Measurements from ENCODE around the gene SELENOI. TPM values are rescaled to one million over a fixed set of nuclear protein-coding genes. Genes with fewer than 3 reads are reported as not detected.
"Not testable (repeated sequence)": the region's sequence is repeated elsewhere in the genome, so short reads cannot be mapped to it uniquely, and the experiment has no call there.

The SELENOI gene
- total and polyA plus RNA-seq, 4 donors, result 3.2 to 36.6 (median 17.0) TPM

- WGBS, 2 donors, result 72 to 85% methylated on average over 6 of the region's 6 CpGs
- no peak overlapping the region for H3K27ac ChIP-seq (ENCODE audit: low read depth in 1 of 2, low read length in 1 of 2)
- H3K36me3 ChIP-seq (ENCODE audit: control insufficient read depth in 4 of 4, insufficient read depth in 4 of 4, low read length in 4 of 4), result no peaks in the 10 kb centered on the region
- H3K9ac ChIP-seq (ENCODE audit: insufficient read depth in 1 of 2, low read length in 2 of 2), result no peak overlapping the region
- ATAC-seq (ENCODE audit: insufficient read depth, low FRiP score) (no peak), DNase-seq (no peak)
- no peak overlapping the region for H3K4me3 ChIP-seq
- peaks cover 0 to 26% (median 2%) of the 10 kb centered on the region in 5 donors for H3K4me1 ChIP-seq (ENCODE audit: control insufficient read depth in 5 of 5, insufficient read depth in 5 of 5, low read length in 5 of 5)
- TF ChIP-seq CTCF (IDR thresholded peaks at IDR 0.05; ENCODE audit: control extremely low read depth, extremely low read depth), result no peak
- no peaks in the 10 kb centered on the region for H3K9me3 ChIP-seq (ENCODE audit: control insufficient read depth in 4 of 4, insufficient read depth in 3 of 4, low read length in 3 of 4)
- no peaks in the 10 kb centered on the region for H3K27me3 ChIP-seq (ENCODE audit: control insufficient read depth in 3 of 3, insufficient read depth in 3 of 3, low read length in 2 of 3)
Measured at GRCh38 chr2:26302846-26303245, 43.1 kb upstream of the SELENOI start.

DNA sequence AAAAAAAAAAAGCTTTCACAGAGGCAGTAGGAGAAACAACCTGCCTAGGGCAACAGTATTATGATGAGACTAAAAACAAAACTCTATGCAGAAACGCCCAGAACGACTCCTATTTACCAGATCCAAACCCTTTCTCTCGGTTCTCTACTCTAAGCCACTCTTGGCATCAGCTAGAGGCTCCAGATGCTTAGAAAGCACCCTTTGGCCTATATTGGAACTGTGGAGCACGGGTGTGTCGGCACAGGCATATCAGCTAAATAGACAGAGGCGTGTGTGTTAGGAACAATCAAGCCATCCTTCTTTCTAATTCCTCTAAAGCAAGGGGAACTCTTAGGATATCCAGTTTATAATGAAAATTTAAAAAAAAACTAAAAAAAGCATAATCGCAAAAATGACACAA lies 40.8 kb upstream of the SELENOI start:
- peaks cover 0 to 14% (median 0%) of the 10 kb centered on the region in 5 donors for H3K4me1 ChIP-seq (ENCODE audit: control insufficient read depth in 5 of 5, insufficient read depth in 5 of 5, low read length in 5 of 5)
- not testable (repeated sequence) for ATAC-seq (ENCODE audit: insufficient read depth, low FRiP score); H3K4me3 ChIP-seq; H3K27ac ChIP-seq (ENCODE audit: low read depth in 1 of 2, low read length in 1 of 2); H3K9ac ChIP-seq (ENCODE audit: insufficient read depth in 1 of 2, low read length in 2 of 2); DNase-seq; H3K36me3 ChIP-seq (ENCODE audit: control insufficient read depth in 4 of 4, insufficient read depth in 4 of 4, low read length in 4 of 4); H3K27me3 ChIP-seq (ENCODE audit: control insufficient read depth in 3 of 3, insufficient read depth in 3 of 3, low read length in 2 of 3); H3K9me3 ChIP-seq (ENCODE audit: control insufficient read depth in 4 of 4, insufficient read depth in 3 of 4, low read length in 3 of 4)
- 87 to 91% methylated on average over 7 of the region's 7 CpGs for WGBS, 2 donors

DNA sequence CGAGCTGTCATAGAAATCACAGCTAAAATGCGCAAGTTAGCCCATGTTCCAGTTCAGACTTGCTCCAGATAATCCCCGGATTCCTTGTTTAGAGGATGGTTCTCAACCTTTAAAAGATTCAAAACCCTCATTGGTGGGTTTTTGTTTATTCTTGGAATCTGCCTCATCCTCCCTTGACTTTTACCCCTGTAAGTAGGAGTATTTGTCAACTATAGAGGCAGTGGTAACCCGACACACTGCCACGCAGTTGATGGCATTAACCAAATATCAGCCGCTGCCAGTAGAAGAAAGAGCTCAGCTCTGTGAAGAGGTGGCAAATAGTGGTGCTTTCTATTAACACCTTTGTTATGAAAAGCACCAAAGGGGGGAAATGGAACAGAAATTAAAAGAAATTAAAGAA lies 40.4 kb upstream of the SELENOI start:
- Histone ChIP-seq H3K4me3 (no peak overlapping the region), H3K4me1 (ENCODE audit: control insufficient read depth in 5 of 5, insufficient read depth in 5 of 5, low read length in 5 of 5) (peaks cover 0 to 10% (median 0%) of the 10 kb centered on the region in 5 donors), H3K9ac (ENCODE audit: insufficient read depth in 1 of 2, low read length in 2 of 2) (no peak overlapping the region), H3K27ac (ENCODE audit: low read depth in 1 of 2, low read length in 1 of 2) (no peak overlapping the region), H3K27me3 (ENCODE audit: control insufficient read depth in 3 of 3, insufficient read depth in 3 of 3, low read length in 2 of 3) (no peaks in the 10 kb centered on the region), H3K9me3 (ENCODE audit: control insufficient read depth in 4 of 4, insufficient read depth in 3 of 4, low read length in 3 of 4) (no peaks in the 10 kb centered on the region), H3K36me3 (ENCODE audit: control insufficient read depth in 4 of 4, insufficient read depth in 4 of 4, low read length in 4 of 4) (no peaks in the 10 kb centered on the region)
- TF ChIP-seq CTCF (IDR thresholded peaks at IDR 0.05; ENCODE audit: control extremely low read depth, extremely low read depth), result no peak
- DNase-seq (no peak), ATAC-seq (ENCODE audit: insufficient read depth, low FRiP score) (no peak)
- WGBS, 2 donors, result 88% methylated on average over 6 of the region's 6 CpGs

GRCh38 chr2:26309921-26310320 lies 36.0 kb upstream of the SELENOI start:
- DNase-seq, result no peak
- 82 to 88% methylated on average over 10 of the region's 10 CpGs for WGBS, 2 donors
- no peak for TF ChIP-seq CTCF (IDR thresholded peaks at IDR 0.05; ENCODE audit: control extremely low read depth, extremely low read depth)

More at GRCh38 chr2:26309921-26310320, 36.0 kb upstream of the SELENOI start:
- Histone ChIP-seq H3K4me1 (ENCODE audit: control insufficient read depth in 5 of 5, insufficient read depth in 5 of 5, low read length in 5 of 5) (no peaks in the 10 kb centered on the region), H3K9ac (ENCODE audit: insufficient read depth in 1 of 2, low read length in 2 of 2) (no peak overlapping the region), H3K27ac (ENCODE audit: low read depth in 1 of 2, low read length in 1 of 2) (no peak overlapping the region), H3K36me3 (ENCODE audit: control insufficient read depth in 4 of 4, insufficient read depth in 4 of 4, low read length in 4 of 4) (no peaks in the 10 kb centered on the region), H3K27me3 (ENCODE audit: control insufficient read depth in 3 of 3, insufficient read depth in 3 of 3, low read length in 2 of 3) (no peaks in the 10 kb centered on the region), H3K4me3 (no peak overlapping the region), H3K9me3 (ENCODE audit: control insufficient read depth in 4 of 4, insufficient read depth in 3 of 4, low read length in 3 of 4) (no peaks in the 10 kb centered on the region)
- no peak for ATAC-seq (ENCODE audit: insufficient read depth, low FRiP score)

All from lung (tissue), 12 donors.